IMR-90 (cell line): Measurements from ENCODE around the gene BBS1. TPM values are rescaled to one million over a fixed set of nuclear protein-coding genes. Genes with fewer than 3 reads are reported as not detected.

Source experiments
- ATAC-seq: fragments of 200-7000 bp; cut with Tn5 transposase; 2 replicates; pipeline ENCODE4 v1.9.1; 2020; ENCODE audit warnings: low read depth, mild to moderate bottlenecking, moderate library complexity
- BruUV-seq: library from RNA; stranded (reverse); fragments of 400-500 nt; replicated peaks from 2 replicates; lab custom pipeline; 2021; lab: Mats Ljungman, UMichigan
- CTCF ChIA-PET: fragments of 300-600 bp; formaldehyde crosslinking; extraction: SDS; loops from one replicate; lab custom pipeline; 2021; ENCODE audit warnings: antibody characterized with exemption; lab: Yijun Ruan, JAX
- POLR2A ChIA-PET: fragments of 300-600 bp; sonication (Branson Sonifier 250); formaldehyde crosslinking; loops from one replicate; lab custom pipeline; 2022; ENCODE audit warnings: antibody characterized with exemption; ENCODE audit not compliant: unreplicated experiment; lab: Charles Lee
- DNase-seq: peaks from one replicate; pipeline ENCODE4 v3.0.0; 2013
- H2AFZ ChIP-seq: replicated peaks from 2 replicates; pipeline ENCODE3; 2013; ENCODE audit warnings: low read length, mild to moderate bottlenecking; ENCODE audit not compliant: poor library complexity
- H2AK5ac ChIP-seq: 2 replicates; pipeline ENCODE4 v1.6.1; 2013; ENCODE audit warnings: low read depth, low read length, inconsistent platforms
- H2AK9ac ChIP-seq: replicated peaks from 2 replicates; pipeline ENCODE3; 2013; ENCODE audit warnings: mild to moderate bottlenecking, low read depth, low read length, moderate library complexity; ENCODE audit not compliant: poor library complexity
- H2BK120ac ChIP-seq: 2 replicates; pipeline ENCODE4 v1.6.1; 2013; ENCODE audit warnings: low read depth, low read length, inconsistent platforms
- H2BK15ac ChIP-seq: 3 replicates; pipeline ENCODE4 v1.6.1; 2013; ENCODE audit warnings: low read depth, low read length, inconsistent platforms
- H2BK20ac ChIP-seq: 2 replicates; pipeline ENCODE4 v1.6.1; 2013; ENCODE audit warnings: low read depth, mild to moderate bottlenecking, inconsistent platforms, low read length, moderate library complexity
- H2BK5ac ChIP-seq: 2 replicates; pipeline ENCODE4 v1.6.1; 2013; ENCODE audit warnings: mild to moderate bottlenecking, low read depth, low read length, inconsistent platforms; ENCODE audit not compliant: poor library complexity, severe bottlenecking
- H3K14ac ChIP-seq: replicated peaks from 2 replicates; pipeline ENCODE4 v1.6.1; 2013; ENCODE audit warnings: low read depth, low read length, inconsistent platforms
- H3K18ac ChIP-seq: 2 replicates; pipeline ENCODE4 v1.6.1; 2013; ENCODE audit warnings: low read depth, low read length, control low read depth
- H3K23ac ChIP-seq: 2 replicates; pipeline ENCODE4 v1.6.1; 2013; ENCODE audit warnings: low read depth, low read length, inconsistent platforms
- H3K27ac ChIP-seq: 2 replicates; pipeline ENCODE4 v1.5.1; 2013; ENCODE audit warnings: mild to moderate bottlenecking, control low read depth, low read length; ENCODE audit not compliant: insufficient read depth
- H3K27me3 ChIP-seq: 2 replicates; pipeline ENCODE4 v1.6.1; 2013; ENCODE audit warnings: low read length; ENCODE audit not compliant: control insufficient read depth, insufficient read depth
- H3K36me3 ChIP-seq: 2 replicates; pipeline ENCODE4 v1.6.1; 2013; ENCODE audit warnings: low read length, mixed read lengths; ENCODE audit not compliant: control insufficient read depth, insufficient read depth
- H3K4ac ChIP-seq: 2 replicates; pipeline ENCODE4 v1.6.1; 2013; ENCODE audit warnings: low read depth, low read length, inconsistent platforms
- H3K4me1 ChIP-seq: 2 replicates; pipeline ENCODE4 v1.6.1; 2013; ENCODE audit warnings: low read length, mixed read lengths; ENCODE audit not compliant: control insufficient read depth, insufficient read depth
- H3K4me2 ChIP-seq: 2 replicates; pipeline ENCODE4 v1.6.1; 2013; ENCODE audit warnings: low read depth, mild to moderate bottlenecking, control low read depth, low read length, moderate library complexity
- H3K4me3 ChIP-seq: 2 replicates; pipeline ENCODE4 v1.5.1; 2013; ENCODE audit warnings: low read depth, mild to moderate bottlenecking, control low read depth, low read length, moderate library complexity; ENCODE audit not compliant: insufficient read depth
- H3K56ac ChIP-seq: 2 replicates; pipeline ENCODE4 v1.6.1; 2013; ENCODE audit warnings: low read length, inconsistent platforms; ENCODE audit not compliant: insufficient read depth; ENCODE audit errors: extremely low read depth
- H3K79me1 ChIP-seq, 2 experiments: 2 replicates each; pipeline ENCODE4 v1.6.1; 2013; ENCODE audit warnings: low read length in 2 of 2, inconsistent platforms in 1 of 2, low read depth in 1 of 2
- H3K9ac ChIP-seq: 2 replicates; pipeline ENCODE4 v1.6.1; 2013; ENCODE audit warnings: low read depth, low read length, control low read depth
- H3K9me1 ChIP-seq: 2 replicates; pipeline ENCODE4 v1.6.1; 2013; ENCODE audit warnings: low read length, inconsistent platforms; ENCODE audit not compliant: insufficient read depth
- H3K9me3 ChIP-seq: 2 replicates; pipeline ENCODE4 v1.6.1; 2013; ENCODE audit warnings: low read length; ENCODE audit not compliant: control insufficient read depth, insufficient read depth
- H4K20me1 ChIP-seq: 2 replicates; pipeline ENCODE4 v1.6.1; 2013; ENCODE audit warnings: low read length, inconsistent platforms; ENCODE audit not compliant: insufficient read depth
- H4K5ac ChIP-seq: 2 replicates; pipeline ENCODE4 v1.6.1; 2013; ENCODE audit warnings: mild to moderate bottlenecking, low read depth, low read length, control low read depth
- H4K8ac ChIP-seq, 2 experiments: 2 replicates each; pipeline ENCODE4 v1.6.1; 2013; ENCODE audit warnings: low read depth in 2 of 2, low read length in 2 of 2, control low read depth in 1 of 2, inconsistent platforms in 1 of 2
- H4K91ac ChIP-seq: 2 replicates; pipeline ENCODE4 v1.6.1; 2013; ENCODE audit warnings: low read depth, low read length, inconsistent platforms; ENCODE audit not compliant: insufficient read depth
- FOS ChIP-seq: fragments of 150-350 bp; IDR thresholded peaks from 2 replicates; pipeline ENCODE4 v1.6.1; 2016; ENCODE audit warnings: low read depth, low read length
- NFE2L2 ChIP-seq: fragments of 150-350 bp; IDR thresholded peaks from 2 replicates; pipeline ENCODE4 v1.6.1; 2016; ENCODE audit warnings: low read depth, mild to moderate bottlenecking, low read length
- POLR2A ChIP-seq: IDR thresholded peaks from 2 replicates; pipeline ENCODE4 v1.6.1; 2012; ENCODE audit warnings: mild to moderate bottlenecking, low read depth, low read length
- RAD21 ChIP-seq: IDR thresholded peaks from 2 replicates; pipeline ENCODE4 v1.6.1; 2012; ENCODE audit warnings: low read length, improper control_type of control experiment
- SMC3 ChIP-seq: fragments of 150-350 bp; IDR thresholded peaks from 2 replicates; pipeline ENCODE4 v1.6.1; 2016; ENCODE audit warnings: low read depth, mild to moderate bottlenecking, antibody characterized with exemption, low read length, moderate library complexity
- WGBS, 2 experiments: methylation state at CpG; one replicate each; pipeline versions ENCODE4 v1.1.5 to v1.1.7; 2013; ENCODE audit warnings: missing lambda C conversion rate in 2 of 2; ENCODE audit not compliant: insufficient read length in 1 of 2; ENCODE audit errors: extremely low coverage in 2 of 2; 5-methylcytosine and 5-hydroxymethylcytosine counted together
- dilution Hi-C: fragments of 300-500 bp; cut with HindIII; formaldehyde crosslinking; loops from one replicate; pipeline ENCODE4 v1.14.3; 2018; ENCODE audit warnings: low sequenced_read_pairs; ENCODE audit not compliant: unreplicated experiment
- in situ Hi-C: fragments of 300-500 bp; cut with MboI; formaldehyde crosslinking; loops from 3 replicates; pipeline ENCODE4 v1.14.3; 2019; ENCODE audit warnings: low sequenced_read_pairs, inconsistent platforms, mixed read lengths
- intact Hi-C: fragments of 100-400 bp; cut with micrococcal nuclease; formaldehyde crosslinking; loops from 2 replicates; pipeline ENCODE4 v1.10.0; 2022
- polyA plus RNA-seq, 3 experiments: library from polyadenylated mRNA; depleted of rRNA; stranded (reverse); fragments of >200 nt; gene quantifications; 2 replicates each; pipeline ENCODE4 v1.2.3, GENCODE V29; 2012; ENCODE audit warnings: low replicate concordance in 1 of 3
- total RNA-seq: library from RNA; depleted of rRNA; stranded (reverse); fragments of >200 nt; gene quantifications from 2 replicates; pipeline ENCODE4 v1.2.3, GENCODE V29; 2012
- TF ChIP-seq, protein P1 (sequence below): fragments of 150-350 bp; IDR thresholded peaks from 2 replicates; pipeline ENCODE4 v1.6.1; 2016; ENCODE audit warnings: low read depth, mild to moderate bottlenecking, low read length, moderate library complexity, borderline replicate concordance

BBS1 gene
- total and polyA plus RNA-seq, 2 of the 4 experiments (the other 2 are of a cell fraction) = 16.5 to 20.6 TPM

DNA sequence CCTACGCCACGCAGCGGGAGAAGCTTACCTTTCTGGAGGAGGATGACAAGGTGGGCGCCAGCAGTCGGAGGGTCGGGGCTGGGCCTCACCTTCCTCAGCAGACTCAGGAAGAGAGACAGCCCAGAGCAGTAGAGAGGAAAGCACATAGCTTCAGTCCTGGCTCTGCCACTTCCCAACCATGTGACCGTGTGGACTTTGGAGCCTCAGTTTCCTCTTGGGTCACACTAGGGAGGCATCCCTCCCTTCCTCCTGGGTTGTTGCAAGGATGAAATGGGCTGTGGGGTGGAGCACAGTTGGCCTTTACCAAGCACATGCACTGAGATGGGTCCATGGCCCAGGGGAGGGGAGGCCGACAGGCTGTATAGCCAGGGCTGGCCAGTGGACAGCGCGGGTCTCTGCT is 17.3 kb upstream of the BBS1 start:
- H3K14ac ChIP-seq = no peak overlapping the region
- intact Hi-C loops (no loop called here), in situ Hi-C loops (no loop called here), dilution Hi-C loops (no loop called here)
- H3K4me2 ChIP-seq = no peak overlapping the region
- H3K36me3 ChIP-seq = peaks cover 51% of the 10 kb centered on the region
- H4K5ac ChIP-seq = no peak overlapping the region
- peaks cover 3% of the 10 kb centered on the region; the same call in 1 of the 2 replicates for H4K20me1 ChIP-seq
- H2AK9ac ChIP-seq = no peak overlapping the region
- H3K9me3 ChIP-seq = no peaks in the 10 kb centered on the region
- ATAC-seq (no peak), DNase-seq (no peak)
- H3K9ac ChIP-seq = no peak overlapping the region
- H4K91ac ChIP-seq = no peak overlapping the region
- no peak overlapping the region for H4K8ac ChIP-seq
- CTCF ChIA-PET = no interaction called here
- no peak overlapping the region for H2AFZ ChIP-seq
- TF ChIP-seq FOS (no peak), POLR2A (no peak), NFE2L2 (no peak), SMC3 (no peak), RAD21 (no peak)
- TF ChIP-seq, protein P1, sequence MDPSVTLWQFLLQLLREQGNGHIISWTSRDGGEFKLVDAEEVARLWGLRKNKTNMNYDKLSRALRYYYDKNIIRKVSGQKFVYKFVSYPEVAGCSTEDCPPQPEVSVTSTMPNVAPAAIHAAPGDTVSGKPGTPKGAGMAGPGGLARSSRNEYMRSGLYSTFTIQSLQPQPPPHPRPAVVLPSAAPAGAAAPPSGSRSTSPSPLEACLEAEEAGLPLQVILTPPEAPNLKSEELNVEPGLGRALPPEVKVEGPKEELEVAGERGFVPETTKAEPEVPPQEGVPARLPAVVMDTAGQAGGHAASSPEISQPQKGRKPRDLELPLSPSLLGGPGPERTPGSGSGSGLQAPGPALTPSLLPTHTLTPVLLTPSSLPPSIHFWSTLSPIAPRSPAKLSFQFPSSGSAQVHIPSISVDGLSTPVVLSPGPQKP = no peak
- no TSS peak for BruUV-seq
- H3K27me3 ChIP-seq = no peaks in the 10 kb centered on the region
- no peak overlapping the region for H2BK20ac ChIP-seq
- no peak overlapping the region for H2BK5ac ChIP-seq
- H2BK15ac ChIP-seq = no peak overlapping the region
- no peak overlapping the region for H2BK120ac ChIP-seq
- no peak overlapping the region for H3K23ac ChIP-seq
- POLR2A ChIA-PET = interaction anchor here (0.7 kb wide), 1 partner anchor 161 kb away, joined by 4 read pairs; no protein-coding TSS in a partner anchor
- H3K4ac ChIP-seq = no peak overlapping the region
- H3K27ac ChIP-seq = no peak overlapping the region
- WGBS, 2 experiments = 100% methylated on average over 3 of the region's 10 CpGs; no CpG with 5 or more reads in 1 of the 2 experiments
- peaks cover 2% of the 10 kb centered on the region; the same call in 1 of the 2 replicates for H3K4me1 ChIP-seq
- no peak overlapping the region for H3K4me3 ChIP-seq
- H3K56ac ChIP-seq = no peak overlapping the region
- H2AK5ac ChIP-seq = no peak overlapping the region
- H3K18ac ChIP-seq = no peak overlapping the region
- H3K9me1 ChIP-seq = no peaks in the 10 kb centered on the region
- no peaks in the 10 kb centered on the region for H3K79me1 ChIP-seq
